Measurements from ENCODE around the gene WDR83. TPM values are rescaled to one million over a fixed set of nuclear protein-coding genes. Genes with fewer than 3 reads are reported as not detected.

WDR83 gene
- total RNA-seq, 2 donors from 2014 or later, result 10.1 to 11.6 TPM

DNA sequence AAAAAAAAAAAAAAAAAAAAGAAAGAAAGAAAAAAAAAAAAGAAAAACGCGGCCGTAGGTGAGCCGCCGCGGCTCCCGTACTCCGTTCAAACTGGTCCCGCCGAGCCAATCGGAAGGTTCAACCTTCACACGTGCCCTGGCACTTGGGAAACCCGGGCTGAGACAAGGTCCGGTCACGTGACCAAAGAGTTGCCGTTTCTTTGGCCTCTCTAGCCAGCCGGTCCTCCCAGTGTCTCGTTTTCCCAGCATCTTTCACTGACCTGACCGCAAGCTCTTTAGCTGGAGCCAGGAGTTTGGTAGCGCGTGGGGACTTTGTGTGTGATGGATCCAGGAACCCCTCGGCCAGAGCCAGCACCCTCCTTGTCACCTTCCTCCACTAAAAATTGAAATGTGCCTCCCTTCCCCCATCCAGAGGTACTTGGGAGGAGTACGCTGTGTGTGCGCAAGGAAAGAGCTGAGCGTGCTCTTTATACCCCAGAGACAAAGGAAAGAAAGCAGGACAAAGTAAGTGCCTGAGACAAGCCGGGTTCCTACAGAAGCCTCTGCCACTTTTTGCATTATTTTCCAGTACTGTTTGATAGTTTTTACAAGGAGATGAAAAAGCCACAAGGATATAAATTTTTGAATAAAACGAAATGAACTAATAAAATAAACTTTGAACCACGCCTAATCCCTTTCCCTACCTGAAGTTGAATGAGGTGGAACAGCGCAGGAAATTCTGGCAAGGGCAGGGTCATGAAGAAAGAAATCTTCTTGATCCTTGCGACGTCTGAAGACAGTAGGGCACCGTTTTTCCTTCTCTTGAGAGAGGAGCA is 56.2 kb downstream of the WDR83 start:
- DNase-seq (ENCODE audit: low spot score), result peak; percentile 99
- peaks cover 0 to 40% of the 10 kb centered on the region in 2 donors for H3K4me1 ChIP-seq
- peak overlapping the region; percentile 64 to 83 for H3K4me3 ChIP-seq
- no peaks in the 10 kb centered on the region for H3K9me3 ChIP-seq
- no peaks in the 10 kb centered on the region for H3K27me3 ChIP-seq
- TF ChIP-seq, protein P1, sequence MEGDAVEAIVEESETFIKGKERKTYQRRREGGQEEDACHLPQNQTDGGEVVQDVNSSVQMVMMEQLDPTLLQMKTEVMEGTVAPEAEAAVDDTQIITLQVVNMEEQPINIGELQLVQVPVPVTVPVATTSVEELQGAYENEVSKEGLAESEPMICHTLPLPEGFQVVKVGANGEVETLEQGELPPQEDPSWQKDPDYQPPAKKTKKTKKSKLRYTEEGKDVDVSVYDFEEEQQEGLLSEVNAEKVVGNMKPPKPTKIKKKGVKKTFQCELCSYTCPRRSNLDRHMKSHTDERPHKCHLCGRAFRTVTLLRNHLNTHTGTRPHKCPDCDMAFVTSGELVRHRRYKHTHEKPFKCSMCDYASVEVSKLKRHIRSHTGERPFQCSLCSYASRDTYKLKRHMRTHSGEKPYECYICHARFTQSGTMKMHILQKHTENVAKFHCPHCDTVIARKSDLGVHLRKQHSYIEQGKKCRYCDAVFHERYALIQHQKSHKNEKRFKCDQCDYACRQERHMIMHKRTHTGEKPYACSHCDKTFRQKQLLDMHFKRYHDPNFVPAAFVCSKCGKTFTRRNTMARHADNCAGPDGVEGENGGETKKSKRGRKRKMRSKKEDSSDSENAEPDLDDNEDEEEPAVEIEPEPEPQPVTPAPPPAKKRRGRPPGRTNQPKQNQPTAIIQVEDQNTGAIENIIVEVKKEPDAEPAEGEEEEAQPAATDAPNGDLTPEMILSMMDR (IDR thresholded peaks at IDR 0.05), result no peak
- H3K36me3 ChIP-seq, result peaks cover 13% of the 10 kb centered on the region
- peak overlapping the region; percentile 97 for H3K27ac ChIP-seq

- no peaks in the 10 kb centered on the region for H3K27me3 ChIP-seq
- H3K4me1 ChIP-seq, result peaks cover 0 to 40% of the 10 kb centered on the region in 2 donors
- TF ChIP-seq, protein P1 (IDR thresholded peaks at IDR 0.05), result no peak
- H3K9me3 ChIP-seq, result no peaks in the 10 kb centered on the region
- H3K27ac ChIP-seq, result peak overlapping the region; percentile 97
- H3K36me3 ChIP-seq, result peaks cover 16% of the 10 kb centered on the region
- DNase-seq (ENCODE audit: low spot score), result no peak
- H3K4me3 ChIP-seq, result peak overlapping the region; percentile 64 to 83
Observed at GRCh38 chr19:12723381-12723640, 56.7 kb downstream of the WDR83 start.

DNA sequence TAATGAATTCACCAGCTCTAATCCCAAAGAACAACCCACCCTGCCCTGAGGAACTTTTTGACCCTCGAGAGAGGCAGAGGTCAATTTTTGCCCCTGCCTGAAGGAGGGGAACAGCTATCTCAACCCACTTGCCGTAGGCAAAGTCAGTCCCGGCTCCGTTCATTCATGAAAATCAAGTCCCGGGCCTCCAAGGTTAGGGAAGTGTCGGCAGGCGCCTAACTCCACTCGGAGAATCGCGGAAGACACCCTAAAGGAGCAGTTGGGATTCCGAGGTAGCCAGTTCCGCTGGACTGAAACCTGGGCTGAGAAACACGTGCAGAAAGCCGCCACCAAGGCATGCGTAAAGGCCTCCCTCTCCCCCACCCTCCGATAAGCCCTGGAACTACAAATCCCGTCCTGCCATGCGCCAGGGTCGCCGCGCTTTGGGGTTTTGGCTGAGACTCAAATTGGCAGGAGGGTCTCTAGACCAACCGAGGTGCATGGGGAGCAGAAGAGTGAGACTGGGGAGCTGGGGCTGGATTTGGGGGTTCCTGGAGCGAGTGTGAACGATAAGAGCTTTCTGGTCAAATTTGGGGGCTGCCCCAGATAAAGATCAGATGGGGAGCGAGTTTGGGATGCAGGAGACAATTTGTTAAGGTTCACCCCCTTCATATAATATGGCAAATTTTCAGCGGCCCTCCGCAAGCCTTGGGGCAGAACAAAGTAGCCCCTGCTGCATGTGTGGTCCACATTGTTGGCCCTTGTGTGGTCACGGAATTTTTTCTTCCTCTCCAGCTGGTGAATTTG is 57.2 kb downstream of the WDR83 start, which contains the start of gene TNPO2:
Gene TNPO2, minus strand, starts transcription at position 292 of the 786 bp plus-strand sequence. CDS start 2,955 bp downstream, outside the sequence.
- TF ChIP-seq, protein P1 (IDR thresholded peaks at IDR 0.05), result no peak

More for the DNA sequence above, 57.2 kb downstream of the WDR83 start, which contains the start of gene TNPO2:
- H3K36me3 ChIP-seq, result peaks cover 15% of the 10 kb centered on the region
- H3K27ac ChIP-seq, result peak within 1 kb of the TSS; percentile 97
- no peak for DNase-seq (ENCODE audit: low spot score)
- H3K27me3 ChIP-seq, result no peaks in the 10 kb centered on the region
- peak within 1 kb of the TSS; percentile 64 to 83 for H3K4me3 ChIP-seq
- H3K4me1 ChIP-seq, result peaks cover 0 to 40% of the 10 kb centered on the region in 2 donors
- H3K9me3 ChIP-seq, result no peaks in the 10 kb centered on the region

Other genes starting within 250 kb of the WDR83 start
- 1 to 10 TPM; 1.7 to 2.6 TPM for gene ZNF443, start 225.8 kb upstream of the WDR83 start, total RNA-seq
- gene ZNF709, start 182.0 kb upstream of the WDR83 start, total RNA-seq, result 1 to 10 TPM; 1.6 to 2.0 TPM
- gene ZNF564, start 115.3 kb upstream of the WDR83 start, total RNA-seq, result 1 to 10 TPM; 8.5 to 8.6 TPM
- gene ZNF490, start 56.0 kb upstream of the WDR83 start, total RNA-seq, result 1 to 10 TPM; 2.5 to 4.5 TPM
- gene ZNF791, start 55.9 kb upstream of the WDR83 start, total RNA-seq, result 10 to 100 TPM in 1 of 2 donors, 1 to 10 TPM in 1; 8.2 to 10.1 TPM
- 10 to 100 TPM; 33.7 to 35.5 TPM for gene MAN2B1, start 65 bp upstream of the WDR83 start, total RNA-seq
- gene DHPS, start 15.1 kb downstream of the WDR83 start, total RNA-seq, result 10 to 100 TPM; 59.8 to 60.1 TPM
- gene GNG14, start 21.2 kb downstream of the WDR83 start, total RNA-seq, result not detected
- 1 to 10 TPM; 1.8 TPM for gene FBXW9, start 29.8 kb downstream of the WDR83 start, total RNA-seq
- 10 to 100 TPM; 35.9 to 55.2 TPM for gene TNPO2, start 57.1 kb downstream of the WDR83 start, total RNA-seq
- 100 to 1,000 TPM; 262 to 287 TPM for gene TRIR, start 67.9 kb downstream of the WDR83 start, total RNA-seq
- 10 to 100 TPM; 44.6 to 55.1 TPM for gene GET3, start 70.7 kb downstream of the WDR83 start, total RNA-seq
- not detected for gene BEST2, start 85.0 kb downstream of the WDR83 start, total RNA-seq
- 10 to 100 TPM; 11.4 to 12.2 TPM for gene HOOK2, start 108.7 kb downstream of the WDR83 start, total RNA-seq
- 100 to 1,000 TPM; 321 to 506 TPM for gene JUNB, start 124.7 kb downstream of the WDR83 start, total RNA-seq
- 100 to 1,000 TPM; 702 to 859 TPM for gene PRDX2, start 135.0 kb downstream of the WDR83 start, total RNA-seq
- gene THSD8, start 135.3 kb downstream of the WDR83 start, total RNA-seq, result not detected
- 1 to 10 TPM; 3.1 to 4.0 TPM for gene RNASEH2A, start 139.8 kb downstream of the WDR83 start, total RNA-seq
- gene RTBDN, start 167.8 kb downstream of the WDR83 start, total RNA-seq, result not detected
- gene MAST1, start 171.7 kb downstream of the WDR83 start, total RNA-seq, result not detected
- gene DNASE2, start 214.6 kb downstream of the WDR83 start, total RNA-seq, result 10 to 100 TPM; 24.2 to 24.9 TPM
- under 1 TPM in 1 of 2 donors, not detected in 1; 0.26 TPM for gene KLF1, start 220.4 kb downstream of the WDR83 start, total RNA-seq
- gene GCDH, start 224.4 kb downstream of the WDR83 start, total RNA-seq, result 10 to 100 TPM; 28.4 to 58.3 TPM